HepG2 (cell line): ENCODE data around the gene AUTS2. TPM values are rescaled to one million over a fixed set of nuclear protein-coding genes. Genes with fewer than 3 reads are reported as not detected.

Source experiments
- ATAC-seq: fragments of 200-7000 bp; cut with Tn5 transposase; 3 replicates; pipeline ENCODE4 v1.9.1; 2020; ENCODE audit warnings: mild to moderate bottlenecking, moderate library complexity
- BruUV-seq: library from RNA; stranded (reverse); fragments of 400-500 nt; replicated peaks from 2 replicates; lab custom pipeline; 2021; lab: Mats Ljungman, UMichigan
- CTCF ChIA-PET: fragments of 300-600 bp; formaldehyde crosslinking; extraction: SDS; loops from one replicate; lab custom pipeline; 2021; ENCODE audit warnings: low total read pairs, inconsistent platforms, low intra/inter-chr PET ratio; lab: Yijun Ruan, JAX
- POLR2A ChIA-PET: fragments of 350-600 bp; sonication (Branson Sonifier 250); formaldehyde crosslinking; loops from one replicate; lab custom pipeline; 2020; ENCODE audit warnings: antibody characterized with exemption, inconsistent platforms; lab: Yijun Ruan, JAX
- DNase-seq: peaks from one replicate; pipeline ENCODE4 v3.0.0-alpha.2; 2015; ENCODE audit warnings: low spot score
- FAIRE-seq: peaks from 3 replicates; lab custom pipeline; 2011; peaks lifted over from hg19 to GRCh38; lab: Jason Lieb, UNC
- H2AFZ ChIP-seq: one replicate; pipeline ENCODE4 v1.6.1; 2011; ENCODE audit warnings: low read length, inconsistent platforms
- H3K27ac ChIP-seq: fragments of 300-600 bp; 3 replicates; pipeline ENCODE4 v1.8.0; 2011; ENCODE audit warnings: mixed run types, mild to moderate bottlenecking, mixed read lengths, low read length, inconsistent platforms; ENCODE audit not compliant: insufficient read depth; ENCODE audit errors: extremely low read length
- H3K27me3 ChIP-seq, 2 experiments: fragments of 200-600 bp in 1 of 2; 2 replicates in 1 of 2; 3 replicates in 1 of 2; pipeline versions ENCODE4 v1.6.0 to v1.8.0; 2011; ENCODE audit warnings: low read length in 2 of 2, mild to moderate bottlenecking in 2 of 2, moderate library complexity in 2 of 2, inconsistent platforms in 1 of 2; ENCODE audit not compliant: insufficient read depth in 2 of 2, control insufficient read depth in 1 of 2
- H3K36me3 ChIP-seq, 2 experiments: fragments of 200-600 bp in 1 of 2; replicated peaks in 1 of 2; 2 replicates in 1 of 2; 3 replicates in 1 of 2; pipeline versions ENCODE4 v1.5.1 to v1.8.0; 2011; ENCODE audit warnings: low read length in 2 of 2, inconsistent platforms in 1 of 2; ENCODE audit not compliant: insufficient read depth in 2 of 2, control insufficient read depth in 1 of 2
- H3K4me1 ChIP-seq: 2 replicates; pipeline ENCODE4 v1.5.1; 2012; ENCODE audit warnings: low read length, inconsistent platforms; ENCODE audit not compliant: insufficient read depth
- H3K4me2 ChIP-seq: 2 replicates; pipeline ENCODE4 v1.6.0; 2011; ENCODE audit warnings: low read depth, low read length, inconsistent platforms
- H3K4me3 ChIP-seq, 3 experiments: fragments of 200-600 bp in 1 of 3; sonication (generic), shearing (Covaris generic) in 1 of 3; replicated peaks in 1 of 3; 2 replicates each; pipeline ENCODE4 v1.5.1; 2011 to 2016; ENCODE audit warnings: low read length in 3 of 3, inconsistent platforms in 2 of 3, low read depth in 2 of 3, mild to moderate bottlenecking in 2 of 3, control low read depth in 1 of 3, mixed read lengths in 1 of 3; ENCODE audit not compliant: insufficient read depth in 1 of 3
- H3K79me2 ChIP-seq: one replicate; pipeline ENCODE4 v1.6.1; 2011; ENCODE audit warnings: low read length, inconsistent platforms; ENCODE audit not compliant: insufficient read depth
- H3K9ac ChIP-seq: 2 replicates; pipeline ENCODE4 v1.6.0; 2011; ENCODE audit warnings: mild to moderate bottlenecking, low read depth, low read length, inconsistent platforms; ENCODE audit not compliant: insufficient read depth
- H3K9me3 ChIP-seq: 2 replicates; pipeline ENCODE4 v1.5.1; 2012; ENCODE audit warnings: mild to moderate bottlenecking, low read length
- H4K20me1 ChIP-seq: 2 replicates; pipeline ENCODE4 v1.6.0; 2011; ENCODE audit warnings: inconsistent platforms, mild to moderate bottlenecking, low read length, moderate library complexity; ENCODE audit not compliant: insufficient read depth
- DR1 ChIP-seq: sonication (generic); formaldehyde crosslinking; IDR thresholded peaks from 2 replicates; pipeline ENCODE4 v1.8.0; 2021; ENCODE audit warnings: mild to moderate bottlenecking, missing genetic modification reagents, inconsistent platforms
- FOXJ3 ChIP-seq: sonication (generic); formaldehyde crosslinking; IDR thresholded peaks from 2 replicates; pipeline ENCODE4 v1.4.0; 2020; ENCODE audit warnings: missing genetic modification reagents, mild to moderate bottlenecking, borderline replicate concordance
- GTF3A ChIP-seq: sonication (generic); formaldehyde crosslinking; conservative IDR thresholded peaks from 2 replicates; pipeline ENCODE4 v1.4.0; 2020; ENCODE audit warnings: mild to moderate bottlenecking, missing genetic modification reagents
- MLLT10 ChIP-seq: sonication (generic); formaldehyde crosslinking; IDR thresholded peaks from 2 replicates; pipeline ENCODE4 v1.4.0; 2020; ENCODE audit warnings: missing genetic modification reagents
- NFKBIZ ChIP-seq: IDR thresholded peaks from 2 replicates; pipeline ENCODE4 v1.6.1; 2018; ENCODE audit warnings: missing genetic modification reagents, missing compliant biosample characterization
- SKIL ChIP-seq: sonication (generic); formaldehyde crosslinking; IDR thresholded peaks from 2 replicates; pipeline ENCODE4 v1.8.0; 2022; ENCODE audit warnings: missing genetic modification reagents, mild to moderate bottlenecking, moderate library complexity, borderline replicate concordance
- TMF1 ChIP-seq: sonication (generic); formaldehyde crosslinking; IDR thresholded peaks from 2 replicates; pipeline ENCODE4 v1.8.1; 2022; ENCODE audit warnings: low read depth, missing genetic modification reagents
- ZFY ChIP-seq: sonication (generic); formaldehyde crosslinking; IDR thresholded peaks from 2 replicates; pipeline ENCODE4 v1.4.0; 2020; ENCODE audit warnings: missing genetic modification reagents
- ZNF232 ChIP-seq: sonication (generic); formaldehyde crosslinking; IDR thresholded peaks from 2 replicates; pipeline ENCODE4 v1.4.0; 2020; ENCODE audit warnings: missing genetic modification reagents, borderline replicate concordance
- ZNF281 ChIP-seq: sonication (generic); formaldehyde crosslinking; IDR thresholded peaks from 2 replicates; pipeline ENCODE4 v1.4.0; 2020; ENCODE audit warnings: missing genetic modification reagents, borderline replicate concordance
- ZNF598 ChIP-seq: sonication (generic); formaldehyde crosslinking; IDR thresholded peaks from 2 replicates; pipeline ENCODE4 v1.5.1; 2020; ENCODE audit warnings: mild to moderate bottlenecking, missing genetic modification reagents, borderline replicate concordance
- ZNF615 ChIP-seq: sonication (generic); formaldehyde crosslinking; IDR thresholded peaks from 2 replicates; pipeline ENCODE4 v1.5.0; 2020; ENCODE audit warnings: mild to moderate bottlenecking, missing genetic modification reagents, borderline replicate concordance
- ZNF878 ChIP-seq: sonication (generic); formaldehyde crosslinking; IDR thresholded peaks from 2 replicates; pipeline ENCODE4 v1.8.1; 2023; ENCODE audit warnings: mild to moderate bottlenecking, missing genetic modification reagents, moderate library complexity
- WGBS: methylation state at CpG from one replicate; pipeline ENCODE4 v1.1.6; 2017; ENCODE audit warnings: low lambda C conversion rate; 5-methylcytosine and 5-hydroxymethylcytosine counted together
- in situ Hi-C: cut with HindIII; loops from 2 replicates; pipeline ENCODE4 v1.10.0; 2017; ENCODE audit warnings: low pct_unique_long_range_greater_than_20kb; ENCODE audit not compliant: extremely low pct_ligation_motif_present
- intact Hi-C: fragments of 100-400 bp; cut with micrococcal nuclease; formaldehyde crosslinking; loops from one replicate; pipeline ENCODE4 v1.10.0; 2022; ENCODE audit not compliant: unreplicated experiment
- polyA plus RNA-seq, 8 experiments: library from polyadenylated mRNA; depleted of rRNA in 3 of 8; stranded (reverse) in 7 of 8; unstranded in 1 of 8; fragments of >200 nt; fragmentation: Illumina TruSeq in 4 of 8; extraction: Trizol in 4 of 8; gene quantifications; 2 replicates each; pipeline versions ENCODE4 v1.2.1 to v1.2.3, GENCODE V29; 2011 to 2016; ENCODE audit warnings: low read depth in 4 of 8, missing spikeins in 1 of 8, mixed read lengths in 1 of 8; ENCODE audit not compliant: insufficient read depth in 1 of 8
- total RNA-seq, 5 experiments: library from RNA; depleted of rRNA; stranded (reverse); fragments of >200 nt; fragmentation: Illumina TruSeq; extraction: Trizol; gene quantifications; 2 replicates each; pipeline ENCODE4 v1.2.3, GENCODE V29; 2016; ENCODE audit warnings: low read depth in 1 of 5

Gene AUTS2
- total and polyA plus RNA-seq, 2 of the 13 experiments (the other 11 are each of a cell fraction or from before 2014, with no cell fraction given): 0.38 TPM; not detected in 1

GRCh38 chr7:69885431-69885830 is 287.2 kb downstream of the AUTS2 start:
- Histone ChIP-seq H3K27me3 (no peaks in the 10 kb centered on the region), H3K9me3 (no peaks in the 10 kb centered on the region), H2AFZ (no peak overlapping the region), H3K4me1 (no peaks in the 10 kb centered on the region), H3K4me3 (no peak overlapping the region), H3K36me3 (no peaks in the 10 kb centered on the region), H3K79me2 (no peaks in the 10 kb centered on the region), H3K27ac (no peak overlapping the region), H3K4me2 (no peak overlapping the region), H3K9ac (no peak overlapping the region), H4K20me1 (no peaks in the 10 kb centered on the region)
- FAIRE-seq: no peak
- no TSS peak for BruUV-seq
- 8% methylated on average over 3 of the region's 3 CpGs for WGBS
- no peak for TF ChIP-seq DR1
- no peak for TF ChIP-seq ZNF232 (CRISPR knock-in tag)
- no peak for TF ChIP-seq ZNF598 (CRISPR knock-in tag)
- ATAC-seq: no peak
- POLR2A ChIA-PET: no interaction called here
- in situ Hi-C loops: no loop called here
- CTCF ChIA-PET: no interaction called here
- intact Hi-C loops: no loop called here
- DNase-seq: no peak

GRCh38 chr7:69889338-69889975 is 291.2 kb downstream of the AUTS2 start:
- no peaks in the 10 kb centered on the region for H3K9me3 ChIP-seq
- intact Hi-C loops (no loop called here), in situ Hi-C loops (no loop called here)
- FAIRE-seq (no peak), ATAC-seq (no peak)
- POLR2A ChIA-PET: no interaction called here
- no peak overlapping the region for H2AFZ ChIP-seq
- no peak overlapping the region for H3K4me2 ChIP-seq
- H4K20me1 ChIP-seq: no peaks in the 10 kb centered on the region
- H3K27me3 ChIP-seq: no peaks in the 10 kb centered on the region
- no peak overlapping the region for H3K4me3 ChIP-seq
- no peaks in the 10 kb centered on the region for H3K4me1 ChIP-seq
- BruUV-seq: no TSS peak
- no peak overlapping the region for H3K9ac ChIP-seq
- TF ChIP-seq GTF3A (no peak), MLLT10 (CRISPR knock-in tag) (no peak), NFKBIZ (CRISPR knock-in tag) (no peak), ZFY (no peak), ZNF615 (CRISPR knock-in tag) (no peak), SKIL (CRISPR knock-in tag) (no peak), FOXJ3 (CRISPR knock-in tag) (no peak), ZNF281 (CRISPR knock-in tag) (no peak), TMF1 (no peak), ZNF878 (CRISPR knock-in tag) (no peak)
- TF ChIP-seq, all 625 proteins: peak for 0
- CTCF ChIA-PET: no interaction called here
- H3K79me2 ChIP-seq: no peaks in the 10 kb centered on the region
- no peak for DNase-seq
- no peak overlapping the region for H3K27ac ChIP-seq
- no peaks in the 10 kb centered on the region for H3K36me3 ChIP-seq
- 24% methylated on average over 6 of the region's 6 CpGs for WGBS
